Calu3 (cell line): ENCODE measurements around the gene NCKAP5. TPM values are rescaled to one million over a fixed set of nuclear protein-coding genes. Genes with fewer than 3 reads are reported as not detected.

Experiments used
- BruUV-seq: library from RNA; stranded (reverse); fragments of 400-500 nt; replicated peaks from 2 replicates; lab custom pipeline; 2021; lab: Mats Ljungman, UMichigan
- CTCF ChIA-PET: fragments of 300-600 bp; sonication (Branson Sonifier 250); formaldehyde crosslinking; loops from one replicate; lab custom pipeline; 2022; ENCODE audit warnings: antibody characterized with exemption; lab: Charles Lee
- DNase-seq: peaks from one replicate; pipeline ENCODE4 v3.0.0; 2022
- H3K27ac Mint-ChIP-seq: one replicate; pipeline ENCODE4 v1.8.0; 2022; ENCODE audit warnings: mixed read lengths; ENCODE audit not compliant: unreplicated experiment
- H3K27me3 Mint-ChIP-seq: one replicate; pipeline ENCODE4 v1.8.0; 2022; ENCODE audit warnings: mixed read lengths; ENCODE audit not compliant: unreplicated experiment
- H3K36me3 Mint-ChIP-seq: one replicate; pipeline ENCODE4 v1.8.0; 2022; ENCODE audit warnings: mild to moderate bottlenecking, moderate library complexity, mixed read lengths; ENCODE audit not compliant: insufficient read depth, unreplicated experiment
- H3K4me1 Mint-ChIP-seq: one replicate; pipeline ENCODE4 v1.8.0; 2022; ENCODE audit warnings: mild to moderate bottlenecking, low read depth, mixed read lengths; ENCODE audit not compliant: unreplicated experiment
- H3K4me3 Mint-ChIP-seq: one replicate; pipeline ENCODE4 v1.8.0; 2022; ENCODE audit warnings: mild to moderate bottlenecking, low read depth, moderate library complexity, mixed read lengths; ENCODE audit not compliant: unreplicated experiment
- H3K9me3 Mint-ChIP-seq: one replicate; pipeline ENCODE4 v1.8.0; 2022; ENCODE audit warnings: low read depth, mixed read lengths; ENCODE audit not compliant: unreplicated experiment
- intact Hi-C: fragments of 100-400 bp; cut with micrococcal nuclease; formaldehyde crosslinking; loops from one replicate; pipeline ENCODE4 v1.10.0; 2022; ENCODE audit not compliant: unreplicated experiment
- total RNA-seq: library from RNA; stranded (reverse); gene quantifications from 2 replicates; pipeline ENCODE4 v1.2.3, GENCODE V29; 2022
- TF ChIP-seq, protein P1 (sequence below): fragments of 200-600 bp; IDR thresholded peaks from one replicate; pipeline ENCODE4 v1.8.0; 2022; ENCODE audit warnings: antibody characterized with exemption; ENCODE audit not compliant: unreplicated experiment

NCKAP5 gene
- total RNA-seq, 1 experiment from 2014 or later = 2.2 TPM

DNA sequence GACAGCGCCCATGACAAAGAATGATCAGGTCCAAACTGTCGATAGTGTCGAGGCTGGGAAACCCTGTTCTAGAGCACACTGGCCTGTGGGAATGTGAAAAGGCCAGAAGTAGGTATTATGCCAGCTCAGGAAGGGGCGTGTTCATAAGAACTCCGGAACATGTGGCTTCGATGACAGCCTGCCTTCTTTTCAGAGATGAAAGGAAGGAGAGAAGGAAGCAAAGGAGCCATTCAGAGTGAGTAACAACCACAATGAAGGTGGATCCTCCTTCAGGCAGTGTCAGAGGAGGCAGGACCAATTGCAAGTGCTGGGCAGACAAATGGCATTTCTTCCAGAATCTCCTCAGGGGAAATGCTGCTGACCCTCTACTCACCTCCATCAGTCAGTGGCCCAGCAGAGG, 58.5 kb downstream of the NCKAP5 start:
- H3K9me3 Mint-ChIP-seq = no peaks in the 10 kb centered on the region
- TF ChIP-seq, protein P1, sequence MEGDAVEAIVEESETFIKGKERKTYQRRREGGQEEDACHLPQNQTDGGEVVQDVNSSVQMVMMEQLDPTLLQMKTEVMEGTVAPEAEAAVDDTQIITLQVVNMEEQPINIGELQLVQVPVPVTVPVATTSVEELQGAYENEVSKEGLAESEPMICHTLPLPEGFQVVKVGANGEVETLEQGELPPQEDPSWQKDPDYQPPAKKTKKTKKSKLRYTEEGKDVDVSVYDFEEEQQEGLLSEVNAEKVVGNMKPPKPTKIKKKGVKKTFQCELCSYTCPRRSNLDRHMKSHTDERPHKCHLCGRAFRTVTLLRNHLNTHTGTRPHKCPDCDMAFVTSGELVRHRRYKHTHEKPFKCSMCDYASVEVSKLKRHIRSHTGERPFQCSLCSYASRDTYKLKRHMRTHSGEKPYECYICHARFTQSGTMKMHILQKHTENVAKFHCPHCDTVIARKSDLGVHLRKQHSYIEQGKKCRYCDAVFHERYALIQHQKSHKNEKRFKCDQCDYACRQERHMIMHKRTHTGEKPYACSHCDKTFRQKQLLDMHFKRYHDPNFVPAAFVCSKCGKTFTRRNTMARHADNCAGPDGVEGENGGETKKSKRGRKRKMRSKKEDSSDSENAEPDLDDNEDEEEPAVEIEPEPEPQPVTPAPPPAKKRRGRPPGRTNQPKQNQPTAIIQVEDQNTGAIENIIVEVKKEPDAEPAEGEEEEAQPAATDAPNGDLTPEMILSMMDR = no peak
- no peaks in the 10 kb centered on the region for H3K36me3 Mint-ChIP-seq
- DNase-seq = no peak
- no TSS peak for BruUV-seq
- CTCF ChIA-PET = no interaction called here
- H3K27me3 Mint-ChIP-seq = peaks cover 15% of the 10 kb centered on the region
- no peak overlapping the region for H3K4me3 Mint-ChIP-seq
- intact Hi-C loops = no loop called here
- peaks cover 20% of the 10 kb centered on the region for H3K4me1 Mint-ChIP-seq
- no peak overlapping the region for H3K27ac Mint-ChIP-seq

DNA sequence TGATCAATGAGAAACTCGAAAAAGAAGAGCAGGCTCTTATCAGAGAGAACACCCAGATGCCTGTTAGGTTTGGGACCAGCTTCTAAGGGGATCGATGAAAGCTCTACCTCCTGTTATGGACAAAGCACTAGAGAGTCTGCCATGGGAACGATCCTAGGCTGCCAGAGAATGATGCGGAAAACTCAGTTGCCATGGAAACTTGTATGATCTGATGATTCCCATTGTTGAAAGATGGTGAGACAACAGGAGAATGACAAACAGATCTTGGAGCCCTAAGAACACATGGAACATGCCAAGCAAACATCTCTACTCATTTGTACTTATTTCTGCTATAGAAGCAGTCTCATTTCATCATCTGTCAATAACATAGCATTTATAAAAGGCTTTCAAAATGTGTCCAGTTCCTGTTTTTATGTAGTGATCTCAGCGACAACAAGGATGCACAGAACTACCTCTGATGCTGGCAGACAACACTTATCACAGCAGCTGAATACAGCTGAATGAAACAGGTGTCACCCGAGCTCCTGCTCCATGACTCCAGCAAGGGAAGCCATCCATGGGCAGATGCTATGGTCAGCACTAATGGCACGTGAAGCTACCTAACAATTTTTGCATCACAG, 59.6 kb downstream of the NCKAP5 start:
- Mint-ChIP-seq H3K4me3 (no peak overlapping the region), H3K4me1 (peaks cover 26% of the 10 kb centered on the region), H3K27me3 (peaks cover 15% of the 10 kb centered on the region), H3K36me3 (no peaks in the 10 kb centered on the region), H3K9me3 (no peaks in the 10 kb centered on the region), H3K27ac (no peak overlapping the region)
- TF ChIP-seq, protein P1 = no peak
- intact Hi-C loops = no loop called here
- BruUV-seq = no TSS peak
- DNase-seq = no peak
- CTCF ChIA-PET = no interaction called here

DNA sequence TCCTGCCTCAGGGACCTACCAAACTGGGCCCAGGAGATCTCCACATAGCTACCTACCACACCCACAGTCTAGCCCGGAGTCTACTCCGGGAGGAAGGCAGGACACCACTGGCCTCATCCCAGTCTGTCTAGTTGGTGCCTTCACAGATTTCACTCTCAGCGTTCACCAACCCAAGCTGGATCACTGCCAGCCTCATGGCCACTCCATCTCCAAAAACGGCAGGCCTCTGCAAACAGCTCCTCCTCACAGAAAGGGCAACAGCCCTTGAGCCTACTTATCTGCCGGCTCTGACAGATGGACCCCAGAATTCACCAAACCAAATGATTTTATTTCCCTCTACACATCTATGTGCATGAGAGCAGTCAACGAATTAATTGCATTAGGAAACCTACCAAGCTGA, 61.3 kb downstream of the NCKAP5 start:
- no TSS peak for BruUV-seq
- TF ChIP-seq, protein P1 = no peak
- Mint-ChIP-seq H3K27me3 (no peaks in the 10 kb centered on the region), H3K4me1 (peaks cover 26% of the 10 kb centered on the region), H3K36me3 (no peaks in the 10 kb centered on the region), H3K27ac (no peak overlapping the region), H3K4me3 (no peak overlapping the region), H3K9me3 (no peaks in the 10 kb centered on the region)
- no peak for DNase-seq
- CTCF ChIA-PET = no interaction called here
- intact Hi-C loops = no loop called here

DNA sequence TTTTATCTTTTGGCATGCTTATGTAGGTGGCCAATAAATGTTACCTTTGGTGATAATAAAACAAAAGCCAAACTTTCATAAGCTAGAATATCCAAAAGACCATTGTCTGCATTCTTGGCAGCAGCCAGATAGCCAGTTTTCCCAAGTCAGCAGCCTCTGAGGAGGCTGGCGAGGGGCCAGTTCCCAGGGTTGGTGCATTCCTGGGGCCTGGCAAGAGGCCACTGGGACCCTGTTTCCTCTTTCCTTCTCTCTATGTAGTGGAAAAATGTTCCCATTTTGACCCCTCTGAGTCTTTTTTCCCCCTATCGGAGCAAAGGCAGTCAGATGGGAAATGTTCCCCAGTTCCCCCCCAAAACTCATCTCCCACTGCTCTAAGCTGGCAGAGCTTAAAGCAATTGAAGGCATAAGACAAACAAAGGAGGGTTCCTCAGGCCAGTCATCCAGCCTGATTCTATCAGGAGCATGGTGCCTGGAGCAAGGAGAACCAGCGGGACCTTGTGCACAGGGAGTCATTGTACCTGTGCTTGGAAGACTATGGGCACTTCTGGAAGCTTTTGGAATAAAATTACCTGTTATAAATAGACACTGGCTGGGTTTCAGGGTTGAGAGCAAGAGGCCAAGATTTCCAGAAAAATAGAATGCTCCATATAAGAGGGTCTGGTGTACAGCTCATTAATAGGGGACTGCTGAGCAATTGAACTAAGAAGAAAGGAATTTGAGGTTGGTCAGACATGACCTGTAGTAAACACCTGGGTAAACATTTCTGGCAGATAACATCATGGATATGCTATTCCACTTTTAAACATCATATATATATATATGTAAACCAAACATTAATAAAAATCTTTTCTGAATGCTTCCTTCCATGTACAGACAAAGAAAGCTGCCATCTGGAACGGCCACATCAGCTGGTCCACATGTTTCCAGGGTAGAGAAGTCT, 63.4 kb downstream of the NCKAP5 start:
- CTCF ChIA-PET = interaction anchor here (0.8 to 1.1 kb wide), 2 partner anchors 15 to 84 kb away, joined by 3 read pairs; no protein-coding TSS in a partner anchor
- H3K36me3 Mint-ChIP-seq = no peaks in the 10 kb centered on the region
- H3K4me3 Mint-ChIP-seq = no peak overlapping the region
- DNase-seq = peak; percentile 72
- TF ChIP-seq, protein P1 = no peak
- intact Hi-C loops = loop anchor here (5.0 kb wide), 1 partner anchor 1798 kb away; no protein-coding TSS in a partner anchor
- H3K27ac Mint-ChIP-seq = peak overlapping the region; percentile 50
- H3K4me1 Mint-ChIP-seq = peaks cover 26% of the 10 kb centered on the region
- H3K27me3 Mint-ChIP-seq = no peaks in the 10 kb centered on the region
- BruUV-seq = no TSS peak
- H3K9me3 Mint-ChIP-seq = no peaks in the 10 kb centered on the region
